ENCODE measurements around the gene ST6GAL1.
"Not testable (repeated sequence)": the region's sequence is repeated elsewhere in the genome, so short reads cannot be mapped to it uniquely, and the experiment has no call there.

The ST6GAL1 gene

GRCh38 chr3:186967686-186968085 is 37.4 kb downstream of the ST6GAL1 start:
- WGBS (ENCODE audit: insufficient coverage, insufficient read length) = no CpG with 5 or more reads among the region's 7 CpGs
- Histone ChIP-seq H3K4me3 (ENCODE audit: low read length) (no peak overlapping the region), H3K27ac (ENCODE audit: low read length) (no peak overlapping the region), H3K4me1 (ENCODE audit: control insufficient read depth, insufficient read depth, low read length) (peaks cover 16% of the 10 kb centered on the region), H3K9me3 (ENCODE audit: control insufficient read depth, insufficient read depth, low read length) (no peaks in the 10 kb centered on the region), H3K36me3 (ENCODE audit: control insufficient read depth, insufficient read depth, low read length) (peaks cover 6% of the 10 kb centered on the region; the same call in 1 of the 2 replicates), H3K27me3 (ENCODE audit: control insufficient read depth, insufficient read depth, low read length) (no peaks in the 10 kb centered on the region)
- no peak for DNase-seq (ENCODE audit: low read depth, low spot score)

DNA sequence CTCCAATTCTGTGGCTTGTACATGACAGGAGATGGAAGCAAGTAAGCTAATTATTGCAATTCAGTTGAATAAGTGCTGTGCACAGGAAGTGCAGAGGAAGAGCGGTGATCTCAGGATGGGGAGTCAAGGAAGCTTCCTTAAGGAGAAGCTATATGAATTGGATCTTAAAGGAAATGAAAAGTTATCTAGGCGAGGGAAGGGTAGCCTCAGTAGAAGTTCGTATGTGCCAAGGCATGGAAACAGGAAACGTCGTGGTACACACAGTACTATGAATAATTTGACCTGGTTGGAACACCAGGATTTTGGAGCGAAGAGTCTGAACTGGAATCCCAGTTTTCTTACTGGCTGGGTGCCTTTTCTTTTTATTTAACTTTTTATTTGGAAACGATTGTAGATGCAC is 39.3 kb downstream of the ST6GAL1 start:
- no peak overlapping the region for H3K27ac ChIP-seq (ENCODE audit: low read length)
- no peaks in the 10 kb centered on the region for H3K27me3 ChIP-seq (ENCODE audit: control insufficient read depth, insufficient read depth, low read length)
- no peak for DNase-seq (ENCODE audit: low read depth, low spot score)
- no peak overlapping the region for H3K4me3 ChIP-seq (ENCODE audit: low read length)
- H3K4me1 ChIP-seq (ENCODE audit: control insufficient read depth, insufficient read depth, low read length) = peaks cover 9% of the 10 kb centered on the region
- H3K9me3 ChIP-seq (ENCODE audit: control insufficient read depth, insufficient read depth, low read length) = no peaks in the 10 kb centered on the region
- peaks cover 7% of the 10 kb centered on the region; the same call in 1 of the 2 replicates for H3K36me3 ChIP-seq (ENCODE audit: control insufficient read depth, insufficient read depth, low read length)
- no CpG with 5 or more reads among the region's 7 CpGs for WGBS (ENCODE audit: insufficient coverage, insufficient read length)

GRCh38 chr3:186971106-186971505 is 40.8 kb downstream of the ST6GAL1 start:
- not testable (repeated sequence) for DNase-seq (ENCODE audit: low read depth, low spot score); H3K4me1 ChIP-seq (ENCODE audit: control insufficient read depth, insufficient read depth, low read length); H3K36me3 ChIP-seq (ENCODE audit: control insufficient read depth, insufficient read depth, low read length)

GRCh38 chr3:186971578-186971977 is 41.3 kb downstream of the ST6GAL1 start:
- Histone ChIP-seq H3K27me3 (ENCODE audit: control insufficient read depth, insufficient read depth, low read length) (no peaks in the 10 kb centered on the region), H3K27ac (ENCODE audit: low read length) (no peak overlapping the region), H3K4me3 (ENCODE audit: low read length) (no peak overlapping the region), H3K9me3 (ENCODE audit: control insufficient read depth, insufficient read depth, low read length) (no peaks in the 10 kb centered on the region), H3K4me1 (ENCODE audit: control insufficient read depth, insufficient read depth, low read length) (no peaks in the 10 kb centered on the region), H3K36me3 (ENCODE audit: control insufficient read depth, insufficient read depth, low read length) (peaks cover 7% of the 10 kb centered on the region; the same call in 1 of the 2 replicates)
- WGBS (ENCODE audit: insufficient coverage, insufficient read length) = no CpG with 5 or more reads among the region's 1 CpG
- DNase-seq (ENCODE audit: low read depth, low spot score) = no peak

More at GRCh38 chr3:186971106-186971505, 40.8 kb downstream of the ST6GAL1 start:
- H3K9me3 ChIP-seq (ENCODE audit: control insufficient read depth, insufficient read depth, low read length); H3K27me3 ChIP-seq (ENCODE audit: control insufficient read depth, insufficient read depth, low read length); H3K4me3 ChIP-seq (ENCODE audit: low read length); H3K27ac ChIP-seq (ENCODE audit: low read length): not testable (repeated sequence)
- no CpG with 5 or more reads among the region's 10 CpGs for WGBS (ENCODE audit: insufficient coverage, insufficient read length)

GRCh38 chr3:186973702-186974101 is 43.4 kb downstream of the ST6GAL1 start:
- peaks cover 3% of the 10 kb centered on the region; the same call in 1 of the 2 replicates for H3K36me3 ChIP-seq (ENCODE audit: control insufficient read depth, insufficient read depth, low read length)
- WGBS (ENCODE audit: insufficient coverage, insufficient read length) = no CpG with 5 or more reads among the region's 7 CpGs
- H3K4me1 ChIP-seq (ENCODE audit: control insufficient read depth, insufficient read depth, low read length) = peaks cover 3% of the 10 kb centered on the region; the same call in 1 of the 2 replicates
- H3K9me3 ChIP-seq (ENCODE audit: control insufficient read depth, insufficient read depth, low read length) = no peaks in the 10 kb centered on the region
- H3K27me3 ChIP-seq (ENCODE audit: control insufficient read depth, insufficient read depth, low read length) = no peaks in the 10 kb centered on the region
- no peak overlapping the region for H3K4me3 ChIP-seq (ENCODE audit: low read length)
- DNase-seq (ENCODE audit: low read depth, low spot score) = no peak
- H3K27ac ChIP-seq (ENCODE audit: low read length) = no peak overlapping the region

GRCh38 chr3:186974824-186975313 is 44.5 kb downstream of the ST6GAL1 start:
- H3K4me3 ChIP-seq (ENCODE audit: low read length) = no peak overlapping the region

GRCh38 chr3:186975726-186976125 is 45.4 kb downstream of the ST6GAL1 start:
- no peak overlapping the region for H3K4me3 ChIP-seq (ENCODE audit: low read length)
- peaks cover 3% of the 10 kb centered on the region; the same call in 1 of the 2 replicates for H3K36me3 ChIP-seq (ENCODE audit: control insufficient read depth, insufficient read depth, low read length)
- no CpG with 5 or more reads among the region's 6 CpGs for WGBS (ENCODE audit: insufficient coverage, insufficient read length)
- H3K27me3 ChIP-seq (ENCODE audit: control insufficient read depth, insufficient read depth, low read length) = no peaks in the 10 kb centered on the region
- H3K4me1 ChIP-seq (ENCODE audit: control insufficient read depth, insufficient read depth, low read length) = peaks cover 3% of the 10 kb centered on the region; the same call in 1 of the 2 replicates
- no peaks in the 10 kb centered on the region for H3K9me3 ChIP-seq (ENCODE audit: control insufficient read depth, insufficient read depth, low read length)
- DNase-seq (ENCODE audit: low read depth, low spot score) = no peak
- no peak overlapping the region for H3K27ac ChIP-seq (ENCODE audit: low read length)

More at GRCh38 chr3:186974824-186975313, 44.5 kb downstream of the ST6GAL1 start:
- WGBS (ENCODE audit: insufficient coverage, insufficient read length) = no CpG with 5 or more reads among the region's 9 CpGs
- H3K36me3 ChIP-seq (ENCODE audit: control insufficient read depth, insufficient read depth, low read length) = peaks cover 3% of the 10 kb centered on the region; the same call in 1 of the 2 replicates
- no peaks in the 10 kb centered on the region for H3K9me3 ChIP-seq (ENCODE audit: control insufficient read depth, insufficient read depth, low read length)
- H3K27me3 ChIP-seq (ENCODE audit: control insufficient read depth, insufficient read depth, low read length) = no peaks in the 10 kb centered on the region
- H3K27ac ChIP-seq (ENCODE audit: low read length) = no peak overlapping the region
- peaks cover 3% of the 10 kb centered on the region; the same call in 1 of the 2 replicates for H3K4me1 ChIP-seq (ENCODE audit: control insufficient read depth, insufficient read depth, low read length)
- no peak for DNase-seq (ENCODE audit: low read depth, low spot score)

- peaks cover 3% of the 10 kb centered on the region; the same call in 1 of the 2 replicates for H3K4me1 ChIP-seq (ENCODE audit: control insufficient read depth, insufficient read depth, low read length)
- H3K27ac ChIP-seq (ENCODE audit: low read length) = no peak overlapping the region
- WGBS (ENCODE audit: insufficient coverage, insufficient read length) = no CpG with 5 or more reads among the region's 17 CpGs
- H3K36me3 ChIP-seq (ENCODE audit: control insufficient read depth, insufficient read depth, low read length) = peaks cover 3% of the 10 kb centered on the region; the same call in 1 of the 2 replicates
- no peaks in the 10 kb centered on the region for H3K27me3 ChIP-seq (ENCODE audit: control insufficient read depth, insufficient read depth, low read length)
- H3K4me3 ChIP-seq (ENCODE audit: low read length) = no peak overlapping the region
- H3K9me3 ChIP-seq (ENCODE audit: control insufficient read depth, insufficient read depth, low read length) = no peaks in the 10 kb centered on the region
- DNase-seq (ENCODE audit: low read depth, low spot score) = no peak
These were observed 46.8 kb downstream of the ST6GAL1 start for GRCh38 chr3:186976837-186977750.

GRCh38 chr3:186978712-186979111 is 48.4 kb downstream of the ST6GAL1 start:
- Histone ChIP-seq H3K9me3 (ENCODE audit: control insufficient read depth, insufficient read depth, low read length) (no peaks in the 10 kb centered on the region), H3K36me3 (ENCODE audit: control insufficient read depth, insufficient read depth, low read length) (no peaks in the 10 kb centered on the region; the same call in 1 of the 2 replicates), H3K27ac (ENCODE audit: low read length) (no peak overlapping the region), H3K4me1 (ENCODE audit: control insufficient read depth, insufficient read depth, low read length) (peaks cover 3% of the 10 kb centered on the region; the same call in 1 of the 2 replicates), H3K27me3 (ENCODE audit: control insufficient read depth, insufficient read depth, low read length) (no peaks in the 10 kb centered on the region), H3K4me3 (ENCODE audit: low read length) (no peak overlapping the region)
- no CpG with 5 or more reads among the region's 2 CpGs for WGBS (ENCODE audit: insufficient coverage, insufficient read length)
- no peak for DNase-seq (ENCODE audit: low read depth, low spot score)

DNA sequence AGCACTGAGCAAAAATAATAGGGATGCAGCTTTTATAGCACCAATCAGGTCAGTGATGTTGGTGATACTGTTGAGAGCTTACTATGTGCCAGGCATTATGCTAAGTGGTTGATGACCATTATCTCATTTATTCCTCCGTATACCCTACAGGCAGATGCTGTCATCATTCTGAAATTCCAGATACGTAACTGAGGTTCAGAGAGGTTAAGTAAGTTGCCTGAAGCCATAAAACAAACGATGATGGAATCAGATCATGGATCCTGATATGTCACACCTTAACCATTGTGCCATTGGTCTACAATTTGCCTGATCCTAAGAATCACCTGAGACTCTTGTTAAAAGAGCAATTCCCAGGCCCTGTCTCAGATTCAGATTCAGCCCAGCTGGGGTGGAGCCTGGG is 49.5 kb downstream of the ST6GAL1 start:
- Histone ChIP-seq H3K27me3 (ENCODE audit: control insufficient read depth, insufficient read depth, low read length) (no peaks in the 10 kb centered on the region), H3K4me3 (ENCODE audit: low read length) (no peak overlapping the region), H3K36me3 (ENCODE audit: control insufficient read depth, insufficient read depth, low read length) (no peaks in the 10 kb centered on the region), H3K9me3 (ENCODE audit: control insufficient read depth, insufficient read depth, low read length) (no peaks in the 10 kb centered on the region), H3K27ac (ENCODE audit: low read length) (no peak overlapping the region), H3K4me1 (ENCODE audit: control insufficient read depth, insufficient read depth, low read length) (peaks cover 3% of the 10 kb centered on the region; the same call in 1 of the 2 replicates)
- no peak for DNase-seq (ENCODE audit: low read depth, low spot score)
- no CpG with 5 or more reads among the region's 3 CpGs for WGBS (ENCODE audit: insufficient coverage, insufficient read length)
